ENCODE measurements around the gene NUP88. TPM values are rescaled to one million over a fixed set of nuclear protein-coding genes. Genes with fewer than 3 reads are reported as not detected.
"Not testable (repeated sequence)": the region's sequence is repeated elsewhere in the genome, so short reads cannot be mapped to it uniquely, and the experiment has no call there.

The NUP88 gene
- total RNA-seq, 1 experiment from 2014 or later = 110 TPM

DNA sequence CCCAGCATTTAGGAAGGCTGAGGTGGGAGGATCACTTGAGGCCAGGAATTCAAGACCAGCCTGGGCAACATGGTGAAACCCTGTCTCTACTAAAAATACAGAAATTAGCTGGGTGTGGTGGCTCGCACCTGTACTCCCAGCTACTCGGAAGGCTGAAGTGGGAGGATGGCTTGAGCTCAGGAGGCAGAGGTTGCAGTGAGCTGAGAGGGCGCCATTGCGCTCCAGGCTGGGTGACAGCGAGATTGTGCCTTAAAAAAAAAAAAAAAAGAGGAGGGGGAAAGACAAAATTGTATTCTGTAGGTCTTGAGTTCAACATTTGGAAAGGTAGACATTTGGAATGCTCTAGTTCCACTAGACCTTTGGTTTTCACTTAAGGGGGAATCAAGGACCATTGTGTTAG lies 11.8 kb upstream of the NUP88 start:
- DNase-seq; H3K4me3 ChIP-seq (ENCODE audit: insufficient read depth, low read depth, low read length); H3K27me3 ChIP-seq (ENCODE audit: control insufficient read depth, insufficient read depth, low read length): not testable (repeated sequence)
- H3K36me3 ChIP-seq (replicated peaks; ENCODE audit: control insufficient read depth, insufficient read depth, low read length) = peaks cover 53% of the 10 kb centered on the region

DNA sequence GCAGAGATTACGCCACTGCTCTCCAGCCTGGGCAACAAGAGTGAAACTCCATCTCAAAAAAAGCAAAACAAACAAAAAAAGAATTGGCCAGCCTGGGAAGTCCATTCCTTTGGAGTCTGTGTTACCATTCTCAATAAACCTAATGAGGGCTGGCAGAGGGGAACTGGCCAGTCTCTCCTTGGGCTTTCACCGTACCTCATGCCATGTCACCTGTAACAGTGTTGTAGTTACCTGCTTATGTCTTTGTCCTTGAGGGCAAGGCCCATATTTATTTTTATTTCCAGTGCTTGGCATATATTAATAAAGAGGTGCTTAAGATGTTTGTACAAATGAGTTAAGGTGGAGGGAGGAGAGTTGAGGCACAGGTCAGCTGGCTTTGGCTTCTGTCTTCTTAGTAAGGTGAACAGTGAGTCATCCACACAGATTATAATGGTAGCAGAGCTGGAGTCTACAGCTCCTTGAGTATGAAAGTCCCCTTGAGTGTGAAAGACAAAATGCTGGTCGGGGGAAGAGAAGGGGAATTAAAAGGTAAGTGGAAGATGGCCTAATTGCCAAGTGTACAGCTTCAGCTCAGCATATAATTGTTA lies 11.0 kb upstream of the NUP88 start:
- peaks cover 56% of the 10 kb centered on the region for H3K36me3 ChIP-seq (replicated peaks; ENCODE audit: control insufficient read depth, insufficient read depth, low read length)
- no peak for DNase-seq
- H3K27me3 ChIP-seq (ENCODE audit: control insufficient read depth, insufficient read depth, low read length) = no peaks in the 10 kb centered on the region
- no peak overlapping the region for H3K4me3 ChIP-seq (ENCODE audit: insufficient read depth, low read depth, low read length)

DNA sequence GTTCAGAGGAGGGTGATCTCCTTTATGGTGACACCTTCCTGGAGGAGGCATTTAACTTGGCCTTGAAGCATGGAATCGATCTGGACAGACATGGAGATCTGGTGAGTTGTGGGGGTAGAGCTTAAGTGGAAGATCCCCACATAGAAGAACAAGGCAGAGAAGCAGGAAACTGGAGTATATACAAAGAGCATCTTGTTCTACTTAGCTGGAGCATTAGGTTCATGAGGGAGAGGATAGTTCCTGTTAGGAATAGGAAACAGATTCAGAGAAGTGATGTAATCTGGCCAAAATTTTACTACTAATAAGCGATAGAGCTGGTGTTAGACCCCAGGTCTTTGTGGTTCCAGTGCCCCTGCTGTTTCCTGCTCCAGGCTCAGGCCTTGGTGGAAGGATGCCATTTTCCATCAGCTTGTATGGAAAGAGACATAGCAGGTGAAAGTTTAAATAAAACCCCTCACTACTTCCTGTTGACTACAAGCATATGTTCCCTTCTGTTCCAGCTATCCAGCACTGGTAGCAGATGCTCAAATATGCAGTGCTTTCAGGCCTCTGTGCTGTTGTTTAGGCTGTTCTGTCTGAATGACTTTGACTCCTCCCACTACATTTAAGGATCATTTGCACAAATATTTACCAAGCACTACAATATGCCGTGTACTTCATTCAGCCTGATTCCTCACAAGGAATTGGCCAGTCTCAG lies 9.9 kb upstream of the NUP88 start:
- no peak overlapping the region for H3K4me3 ChIP-seq (ENCODE audit: insufficient read depth, low read depth, low read length)
- no peaks in the 10 kb centered on the region for H3K27me3 ChIP-seq (ENCODE audit: control insufficient read depth, insufficient read depth, low read length)
- DNase-seq = no peak
- peaks cover 51% of the 10 kb centered on the region for H3K36me3 ChIP-seq (replicated peaks; ENCODE audit: control insufficient read depth, insufficient read depth, low read length)

DNA sequence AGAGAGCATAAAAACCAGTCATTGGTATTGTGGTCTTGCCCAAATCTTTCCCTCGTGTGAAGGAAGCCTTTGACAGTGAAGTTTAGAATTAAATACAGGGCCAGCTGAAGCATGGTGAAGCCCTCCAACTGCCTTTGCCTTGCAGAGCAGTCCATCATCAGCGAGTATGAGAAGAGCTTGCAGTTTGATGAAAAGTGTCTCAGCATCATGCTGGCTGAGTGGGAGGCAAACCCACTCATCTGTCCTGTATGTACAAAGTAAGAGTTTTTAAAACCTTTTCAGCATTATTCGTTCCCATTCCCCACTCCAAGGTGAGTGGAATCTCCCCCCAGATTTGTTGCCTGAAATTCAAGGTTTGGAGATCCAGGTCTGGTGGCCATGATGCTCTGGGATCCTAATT lies 6.4 kb upstream of the NUP88 start:
- Histone ChIP-seq H3K36me3 (replicated peaks; ENCODE audit: control insufficient read depth, insufficient read depth, low read length) (peaks cover 48% of the 10 kb centered on the region), H3K4me3 (ENCODE audit: insufficient read depth, low read depth, low read length) (no peak overlapping the region), H3K27me3 (ENCODE audit: control insufficient read depth, insufficient read depth, low read length) (no peaks in the 10 kb centered on the region)
- no peak for DNase-seq

DNA sequence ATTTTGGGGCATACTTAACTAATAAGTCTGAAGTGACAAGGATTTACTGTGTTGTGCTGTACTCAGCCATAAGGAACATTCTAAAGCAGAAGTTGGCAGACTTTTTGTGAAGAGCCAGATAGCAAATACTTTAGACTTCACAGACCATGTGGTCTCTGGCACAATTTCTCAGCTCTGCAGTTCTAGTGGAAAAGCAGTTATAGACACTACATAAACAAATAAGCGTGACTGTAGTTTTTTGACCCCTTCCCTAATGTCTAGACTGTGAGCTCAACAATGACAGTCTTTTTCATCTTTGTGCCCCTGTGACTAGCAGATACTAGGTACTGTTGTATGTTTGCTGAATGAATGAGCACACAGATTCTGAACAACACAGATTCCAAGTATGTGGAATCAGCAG lies 5.4 kb upstream of the NUP88 start:
- no peaks in the 10 kb centered on the region for H3K27me3 ChIP-seq (ENCODE audit: control insufficient read depth, insufficient read depth, low read length)
- peaks cover 48% of the 10 kb centered on the region for H3K36me3 ChIP-seq (replicated peaks; ENCODE audit: control insufficient read depth, insufficient read depth, low read length)
- H3K4me3 ChIP-seq (ENCODE audit: insufficient read depth, low read depth, low read length) = no peak overlapping the region
- DNase-seq = no peak

DNA sequence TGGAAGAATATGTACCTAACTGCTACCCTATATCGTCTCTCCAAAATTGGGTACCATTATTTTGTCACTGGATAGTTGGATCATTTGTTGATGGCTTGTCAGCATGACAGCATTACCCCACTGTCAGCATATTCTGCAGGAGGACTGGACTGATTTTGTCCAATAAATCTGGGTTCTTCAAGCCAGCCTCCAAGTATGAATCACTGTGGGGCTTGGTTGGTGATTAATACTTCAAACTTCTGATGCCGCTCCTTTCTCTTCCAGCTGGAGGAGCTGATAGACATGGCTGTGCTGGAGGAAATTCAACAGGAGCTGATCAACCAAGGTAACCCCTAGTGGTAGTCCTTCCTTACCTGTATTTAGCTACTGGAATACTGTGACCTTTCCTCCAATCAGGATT lies 3.0 kb upstream of the NUP88 start:
- DNase-seq = no peak
- Histone ChIP-seq H3K36me3 (replicated peaks; ENCODE audit: control insufficient read depth, insufficient read depth, low read length) (peaks cover 31% of the 10 kb centered on the region), H3K27me3 (ENCODE audit: control insufficient read depth, insufficient read depth, low read length) (no peaks in the 10 kb centered on the region), H3K4me3 (ENCODE audit: insufficient read depth, low read depth, low read length) (no peak overlapping the region)

DNA sequence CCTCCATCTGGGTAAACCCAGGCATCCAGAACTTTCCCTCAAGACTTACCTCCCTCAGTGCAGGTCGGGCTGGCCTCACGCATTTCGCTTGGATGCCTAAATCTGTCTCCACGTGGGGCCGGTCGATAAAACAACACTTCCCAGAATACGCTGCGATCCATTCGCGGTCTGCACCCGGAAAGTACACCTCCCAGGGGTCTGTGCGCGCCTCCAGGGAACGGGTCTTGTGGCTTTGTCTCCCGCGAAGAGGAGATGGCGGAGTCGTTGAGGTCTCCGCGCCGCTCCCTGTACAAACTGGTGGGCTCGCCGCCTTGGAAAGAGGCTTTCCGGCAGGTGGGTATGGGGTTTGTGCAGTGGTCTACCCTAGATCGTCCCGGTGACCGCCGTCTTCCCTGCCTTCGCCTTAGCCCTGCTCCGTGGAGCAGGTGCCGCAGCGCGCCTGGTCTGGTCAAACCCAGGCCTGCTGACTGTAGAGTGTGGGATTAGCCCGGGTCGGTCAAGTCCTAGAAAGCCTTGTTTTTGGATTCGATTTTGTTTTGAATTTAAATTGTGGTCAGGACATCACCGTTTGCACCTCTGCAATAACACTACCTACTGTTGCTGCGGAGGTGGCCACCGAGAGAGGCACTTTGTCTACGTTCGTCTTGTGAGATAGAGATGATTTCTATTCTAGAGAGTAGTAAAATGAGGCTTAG lies 644 bp upstream of the NUP88 start, which contains the start of gene RPAIN:
TSS of gene RPAIN (plus strand) at position 224 of the 695 bp plus-strand sequence. CDS start at position 253, 29 bp downstream.
- Histone ChIP-seq H3K36me3 (replicated peaks; ENCODE audit: control insufficient read depth, insufficient read depth, low read length) (peaks cover 24% of the 10 kb centered on the region), H3K27me3 (ENCODE audit: control insufficient read depth, insufficient read depth, low read length) (no peaks in the 10 kb centered on the region), H3K4me3 (ENCODE audit: insufficient read depth, low read depth, low read length) (peak within 1 kb of the TSS; percentile 94)
- DNase-seq = peak; percentile 87

DNA sequence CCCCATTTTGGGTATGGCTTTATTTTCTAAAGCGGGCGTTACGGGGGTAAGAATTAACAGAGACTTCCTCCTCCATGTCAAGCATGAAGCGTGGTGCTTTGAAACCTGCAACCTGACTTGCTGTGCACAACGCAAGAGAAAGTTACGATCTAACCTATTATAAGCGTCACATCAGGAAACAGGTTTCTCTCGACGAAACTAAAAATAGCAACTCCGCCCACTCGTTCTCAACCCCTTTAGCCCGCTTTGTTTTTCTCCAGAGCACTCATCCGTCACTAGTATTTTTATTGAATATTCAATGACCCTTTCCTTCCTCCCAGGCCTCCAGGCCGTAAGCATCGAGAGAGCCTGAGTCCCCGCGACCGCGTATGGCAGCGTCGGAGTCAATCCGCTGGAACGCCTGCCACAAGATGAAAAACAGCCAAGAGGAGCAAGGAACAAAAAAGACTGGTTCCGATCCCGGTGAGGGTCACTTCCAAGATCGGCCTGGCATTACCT lies 555 bp downstream of the NUP88 start:
- peak overlapping the region; percentile 94 for H3K4me3 ChIP-seq (ENCODE audit: insufficient read depth, low read depth, low read length)
- peaks cover 20% of the 10 kb centered on the region for H3K36me3 ChIP-seq (replicated peaks; ENCODE audit: control insufficient read depth, insufficient read depth, low read length)
- DNase-seq = peak; percentile 20
- no peaks in the 10 kb centered on the region for H3K27me3 ChIP-seq (ENCODE audit: control insufficient read depth, insufficient read depth, low read length)

DNA sequence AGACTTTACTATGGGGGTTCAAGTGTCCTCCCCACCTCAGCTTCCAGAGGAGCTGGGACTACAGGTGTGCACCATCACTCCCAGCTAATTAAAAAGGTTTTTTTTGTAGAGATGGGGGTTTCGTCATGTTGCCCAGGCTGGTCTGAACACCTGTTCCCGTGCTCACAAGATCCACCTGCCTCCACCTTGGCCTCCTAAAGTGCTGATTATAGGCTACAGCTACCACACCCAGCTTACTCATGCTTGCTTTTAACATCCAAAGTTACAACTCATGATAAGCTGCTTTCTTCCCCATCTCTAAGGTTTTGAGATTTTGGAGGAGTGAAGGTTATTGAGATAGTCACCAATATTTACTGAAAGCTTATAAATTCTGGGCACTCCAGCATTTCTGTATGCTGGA lies 2.6 kb downstream of the NUP88 start:
- H3K4me3 ChIP-seq (ENCODE audit: insufficient read depth, low read depth, low read length) = no peak overlapping the region
- peaks cover 21% of the 10 kb centered on the region for H3K36me3 ChIP-seq (replicated peaks; ENCODE audit: control insufficient read depth, insufficient read depth, low read length)
- H3K27me3 ChIP-seq (ENCODE audit: control insufficient read depth, insufficient read depth, low read length) = no peaks in the 10 kb centered on the region
- no peak for DNase-seq

DNA sequence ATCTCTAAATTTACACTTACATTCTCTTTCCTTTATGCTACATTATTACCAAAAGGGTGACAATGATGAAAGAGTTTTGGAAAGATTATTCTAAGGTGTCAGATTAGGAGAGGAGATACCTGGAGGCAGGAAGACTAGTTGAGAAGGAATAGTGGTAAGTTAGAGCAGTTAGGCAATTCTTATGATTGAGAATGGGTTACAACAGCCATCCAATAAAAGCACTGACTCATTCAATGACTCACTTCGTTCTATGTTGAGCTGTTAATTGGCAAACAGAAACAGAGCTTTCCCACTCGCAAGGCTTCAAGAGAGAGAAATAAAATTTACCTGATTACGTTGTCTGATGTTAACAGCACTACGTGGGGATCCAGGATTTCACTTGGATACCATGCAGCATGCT lies 5.8 kb downstream of the NUP88 start:
- Histone ChIP-seq H3K27me3 (ENCODE audit: control insufficient read depth, insufficient read depth, low read length) (no peaks in the 10 kb centered on the region), H3K36me3 (replicated peaks; ENCODE audit: control insufficient read depth, insufficient read depth, low read length) (peaks cover 22% of the 10 kb centered on the region), H3K4me3 (ENCODE audit: insufficient read depth, low read depth, low read length) (no peak overlapping the region)
- DNase-seq = no peak

DNA sequence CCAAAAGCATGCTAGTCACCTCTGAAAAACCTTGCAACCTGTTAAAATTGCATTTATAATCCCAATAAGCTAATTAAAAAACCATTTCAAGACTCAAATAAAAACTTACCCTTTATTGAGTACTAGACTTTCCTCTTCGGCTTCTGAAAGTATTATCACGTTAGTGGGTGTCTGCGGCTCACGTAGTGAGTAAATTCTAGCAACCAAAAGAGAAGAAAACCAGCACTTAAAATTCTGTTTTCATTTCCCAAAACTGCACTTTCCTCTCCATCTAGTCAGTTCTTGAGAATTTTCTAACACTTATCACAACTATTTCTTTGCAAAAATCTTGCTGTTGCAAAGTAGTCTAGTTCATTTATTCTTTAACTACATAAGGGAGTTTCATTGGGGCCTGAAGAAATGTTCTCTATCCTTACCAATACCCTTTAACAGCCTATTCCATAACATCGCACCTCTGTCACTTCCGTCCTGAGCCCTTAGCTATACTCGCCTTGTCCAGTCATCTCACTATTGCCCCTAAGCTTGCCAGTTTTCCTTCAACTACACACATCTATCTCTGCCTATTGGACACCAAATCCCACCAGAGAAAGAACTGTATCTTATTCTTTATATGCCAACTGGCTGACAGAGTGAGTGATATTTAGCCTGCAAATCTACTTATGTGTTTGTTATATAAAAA lies 8.7 kb downstream of the NUP88 start:
- DNase-seq = no peak
- H3K27me3 ChIP-seq (ENCODE audit: control insufficient read depth, insufficient read depth, low read length) = no peaks in the 10 kb centered on the region
- peaks cover 36% of the 10 kb centered on the region for H3K36me3 ChIP-seq (replicated peaks; ENCODE audit: control insufficient read depth, insufficient read depth, low read length)
- H3K4me3 ChIP-seq (ENCODE audit: insufficient read depth, low read depth, low read length) = no peak overlapping the region

DNA sequence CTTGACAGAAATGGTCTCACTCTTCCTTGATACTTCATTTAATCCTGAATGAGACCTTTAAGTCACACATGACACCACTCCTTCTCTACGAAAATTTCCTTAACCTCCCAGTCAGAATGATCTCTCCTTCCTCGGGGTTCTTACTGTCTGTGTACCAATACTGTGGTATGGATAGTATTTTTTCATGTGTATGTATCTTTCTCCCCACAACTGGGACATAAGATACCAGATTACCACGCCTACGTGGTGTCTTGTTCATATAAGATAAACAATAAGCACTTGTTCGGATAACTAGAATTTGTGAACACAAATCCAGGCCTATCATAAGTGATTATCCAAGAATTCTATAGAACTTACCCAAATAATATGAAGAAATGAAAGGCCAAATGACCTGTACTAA lies 11.3 kb downstream of the NUP88 start:
- H3K36me3 ChIP-seq (replicated peaks; ENCODE audit: control insufficient read depth, insufficient read depth, low read length) = peaks cover 40% of the 10 kb centered on the region
- no peak for DNase-seq
- no peaks in the 10 kb centered on the region for H3K27me3 ChIP-seq (ENCODE audit: control insufficient read depth, insufficient read depth, low read length)
- no peak overlapping the region for H3K4me3 ChIP-seq (ENCODE audit: insufficient read depth, low read depth, low read length)

DNA sequence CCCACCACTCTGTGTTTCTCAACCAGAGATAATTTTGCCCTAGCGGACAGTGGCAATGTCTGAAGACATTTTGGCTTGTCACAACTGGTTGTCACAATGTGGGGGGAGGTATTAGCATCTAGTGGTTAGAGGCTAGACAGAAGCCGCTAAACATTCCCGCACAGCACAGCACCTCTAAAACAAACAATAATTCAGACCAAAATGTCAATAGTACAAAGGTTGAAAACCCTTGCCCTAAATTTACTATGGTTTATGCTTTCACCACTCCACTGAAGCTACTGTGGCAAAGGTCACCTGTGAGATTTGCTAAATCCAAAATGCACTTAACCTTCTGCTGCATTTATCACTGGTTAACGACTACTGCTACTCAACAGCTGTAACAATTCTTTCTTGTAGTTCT lies 14.1 kb downstream of the NUP88 start:
- no peak overlapping the region for H3K4me3 ChIP-seq (ENCODE audit: insufficient read depth, low read depth, low read length)
- no peak for DNase-seq
- H3K27me3 ChIP-seq (ENCODE audit: control insufficient read depth, insufficient read depth, low read length) = no peaks in the 10 kb centered on the region
- peaks cover 34% of the 10 kb centered on the region for H3K36me3 ChIP-seq (replicated peaks; ENCODE audit: control insufficient read depth, insufficient read depth, low read length)

DNA sequence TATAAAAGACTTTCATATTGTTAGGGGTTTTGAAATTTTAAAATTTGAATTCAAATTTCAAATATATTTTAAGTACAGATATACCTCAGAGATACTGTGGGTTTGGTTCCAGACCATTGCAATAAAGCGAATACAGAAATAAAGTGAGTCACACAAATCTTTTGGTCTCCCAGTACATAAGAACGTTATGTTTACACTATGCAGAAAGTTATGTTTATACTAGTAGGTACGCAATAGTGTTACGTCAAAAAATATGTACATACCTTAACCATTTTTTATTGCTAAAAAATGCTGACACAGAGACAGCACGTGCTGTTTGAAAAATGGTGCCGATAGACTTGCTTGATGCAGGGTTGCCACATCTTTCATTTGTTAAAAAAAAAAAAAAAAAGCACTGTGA lies 19.7 kb downstream of the NUP88 start:
- Histone ChIP-seq H3K27me3 (ENCODE audit: control insufficient read depth, insufficient read depth, low read length) (no peaks in the 10 kb centered on the region), H3K36me3 (replicated peaks; ENCODE audit: control insufficient read depth, insufficient read depth, low read length) (peaks cover 18% of the 10 kb centered on the region), H3K4me3 (ENCODE audit: insufficient read depth, low read depth, low read length) (no peak overlapping the region)
- no peak for DNase-seq
